K562 (cell line): ENCODE results near the gene HECA. TPM values are rescaled to one million over a fixed set of nuclear protein-coding genes. Genes with fewer than 3 reads are reported as not detected.

Source experiments
- BHLHE40 ChIP-seq: IDR thresholded peaks from 2 replicates; pipeline ENCODE4 v1.6.1; 2011; ENCODE audit warnings: low read length, improper control_type of control experiment
- CREM ChIP-seq: IDR thresholded peaks from 2 replicates; pipeline ENCODE4 v1.6.1; 2014; ENCODE audit warnings: antibody characterized with exemption, low read depth
- ESRRA ChIP-seq: fragments of 450-650 bp; IDR thresholded peaks from 2 replicates; pipeline ENCODE4 v1.6.1; 2014; ENCODE audit warnings: low read depth, mild to moderate bottlenecking, moderate library complexity, borderline replicate concordance
- GABPB1 ChIP-seq: sonication (generic); formaldehyde crosslinking; IDR thresholded peaks from 2 replicates; pipeline ENCODE4 v1.8.0; 2022; ENCODE audit warnings: mild to moderate bottlenecking, missing genetic modification reagents
- JUND ChIP-seq, 2 experiments: IDR thresholded peaks; 2 replicates in 1 of 2; 3 replicates in 1 of 2; pipeline ENCODE4 v1.6.1; 2011; ENCODE audit warnings: borderline replicate concordance in 2 of 2, low read depth in 2 of 2, low read length in 2 of 2, improper control_type of control experiment in 1 of 2, missing biosample characterization in 1 of 2, missing genetic modification characterization in 1 of 2, missing genetic modification reagents in 1 of 2
- MIER1 ChIP-seq: fragments of 450-650 bp; IDR thresholded peaks from 2 replicates; pipeline ENCODE4 v1.6.1; 2016; ENCODE audit warnings: antibody characterized with exemption, mild to moderate bottlenecking, low read depth
- MTA1 ChIP-seq: fragments of 450-650 bp; IDR thresholded peaks from 2 replicates; pipeline ENCODE4 v1.6.1; 2017; ENCODE audit warnings: borderline replicate concordance
- PHF8 ChIP-seq: fragments of 200-600 bp; sonication (generic); IDR thresholded peaks from 2 replicates; pipeline ENCODE4 v1.6.1; 2012; ENCODE audit warnings: mixed run types, mild to moderate bottlenecking, inconsistent platforms, low read length, moderate library complexity, borderline replicate concordance
- POLR2G ChIP-seq: fragments of 200-400 bp; formaldehyde crosslinking; IDR thresholded peaks from 2 replicates; pipeline ENCODE4 v1.6.1; 2017; ENCODE audit warnings: low read depth, mild to moderate bottlenecking, antibody characterized with exemption, low read length, moderate library complexity
- RHOXF2B ChIP-seq: fragments of 250-450 bp; sonication (Bioruptor Pico); conservative IDR thresholded peaks from 2 replicates; pipeline ENCODE4 v1.5.1; 2021
- SIN3A ChIP-seq, 2 experiments: fragments of 150-350 bp in 1 of 2; IDR thresholded peaks; 2 replicates each; pipeline ENCODE4 v1.6.1; 2011 to 2016; ENCODE audit warnings: borderline replicate concordance in 2 of 2, low read depth in 2 of 2, low read length in 2 of 2, mild to moderate bottlenecking in 2 of 2, moderate library complexity in 2 of 2; ENCODE audit not compliant: control insufficient read depth in 1 of 2
- UBTF ChIP-seq, 2 experiments: IDR thresholded peaks; 2 replicates each; pipeline ENCODE4 v1.6.1; 2012; ENCODE audit warnings: improper control_type of control experiment in 2 of 2, low read depth in 2 of 2, low read length in 2 of 2, borderline replicate concordance in 1 of 2
- ZBTB11 ChIP-seq, 3 experiments: fragments of 200-800 bp in 1 of 3; fragments of 250-450 bp in 1 of 3; fragments of 450-650 bp in 1 of 3; sonication (Bioruptor Pico) in 1 of 3; sonication (Bioruptor generic) in 1 of 3; formaldehyde crosslinking in 1 of 3; IDR thresholded peaks; 2 replicates each; pipeline versions ENCODE4 v1.6.1 to v1.8.0; 2016 to 2022; ENCODE audit warnings: mild to moderate bottlenecking in 2 of 3, missing genetic modification characterization in 2 of 3, missing compliant biosample characterization in 1 of 3, moderate library complexity in 1 of 3
- ZNF551 ChIP-seq: fragments of 250-450 bp; sonication (Bioruptor Pico); IDR thresholded peaks from 2 replicates; pipeline ENCODE4 v1.5.0; 2021; ENCODE audit warnings: mild to moderate bottlenecking, moderate library complexity
- polyA plus RNA-seq, 8 experiments: library from polyadenylated mRNA; depleted of rRNA in 4 of 8; stranded (reverse) in 5 of 8; unstranded in 3 of 8; fragments of >200 nt; fragmentation: Nextera tagmentation in 2 of 8; fragmentation: Illumina TruSeq in 1 of 8; extraction: Ambion mirVana in 2 of 8; extraction: Trizol in 1 of 8; gene quantifications; 2 replicates each; pipeline versions ENCODE4 v1.2.1 to v1.2.3, GENCODE V29; 2011 to 2014; ENCODE audit warnings: inconsistent platforms in 1 of 8, missing spikeins in 1 of 8
- total RNA-seq, 7 experiments: library from RNA; depleted of rRNA in 6 of 7; stranded (reverse); fragments of >200 nt in 6 of 7; fragmentation: Illumina TruSeq in 2 of 7; extraction: Trizol in 2 of 7; gene quantifications; 2 replicates each; pipeline versions ENCODE4 v1.2.1 to v1.2.3, GENCODE V29; 2011 to 2021; ENCODE audit warnings: low replicate concordance in 1 of 7
- TF ChIP-seq, protein P1 (sequence below), 2 experiments: fragments of 450-650 bp in 1 of 2; sonication (generic) in 1 of 2; formaldehyde crosslinking in 1 of 2; IDR thresholded peaks in 1 of 2; conservative IDR thresholded peaks in 1 of 2; 2 replicates each; pipeline versions ENCODE4 v1.6.1 to v1.8.1; 2016 to 2023; ENCODE audit warnings: mild to moderate bottlenecking in 2 of 2, moderate library complexity in 2 of 2, inconsistent platforms in 1 of 2, missing genetic modification reagents in 1 of 2
- TF ChIP-seq, protein P2 (sequence below), 2 experiments: fragments of 450-650 bp; IDR thresholded peaks; 2 replicates each; pipeline ENCODE4 v1.6.1; 2016

HECA gene
- total and polyA plus RNA-seq, 9 of the 15 experiments (the other 6 are each of a cell fraction or from before 2014, with no cell fraction given), result 0.31 to 2.3 (median 1.1) TPM

GRCh38 chr6:139134817-139135577 lies at the start of gene HECA (continued):
- TF ChIP-seq ZBTB11 (CRISPR knock-in tag; IDR thresholded peaks at IDR 0.05), result no peak
- TF ChIP-seq GABPB1 (CRISPR knock-in tag), result peak; percentile 73; the same call in 1 of the 2 replicates
- peak; percentile 100 for TF ChIP-seq CREM
- TF ChIP-seq ESRRA, result peak; percentile 90
- TF ChIP-seq BHLHE40, result peak; percentile 69
- TF ChIP-seq RHOXF2B (CRISPR knock-in tag), result no peak
- TF ChIP-seq SIN3A (IDR thresholded peaks at IDR 0.05; ENCODE audit: borderline replicate concordance in 2 of 2, control insufficient read depth in 1 of 2, low read depth in 2 of 2, low read length in 2 of 2), result peak; percentile 49 to 52; a peak in 1 of 4 replicates
- TF ChIP-seq, protein P1, sequence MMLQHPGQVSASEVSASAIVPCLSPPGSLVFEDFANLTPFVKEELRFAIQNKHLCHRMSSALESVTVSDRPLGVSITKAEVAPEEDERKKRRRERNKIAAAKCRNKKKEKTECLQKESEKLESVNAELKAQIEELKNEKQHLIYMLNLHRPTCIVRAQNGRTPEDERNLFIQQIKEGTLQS (IDR thresholded peaks at IDR 0.05), result peak; percentile 100
- TF ChIP-seq, protein P1 (CRISPR knock-in tag; conservative IDR thresholded peaks at IDR 0.05), result peak; percentile 94
- peak in 1 of 2 experiments; percentile 80; a peak in 1 of 4 replicates for TF ChIP-seq UBTF (IDR thresholded peaks at IDR 0.05; ENCODE audit: borderline replicate concordance in 1 of 2, low read depth in 2 of 2, low read length in 2 of 2)
- peak; percentile 64; the same call in 1 of the 2 replicates for TF ChIP-seq PHF8
- peak; percentile 98 for TF ChIP-seq JUND (IDR thresholded peaks at IDR 0.05; ENCODE audit: borderline replicate concordance, low read depth, low read length)
- peak; percentile 93; the same call in 2 of the 3 replicates for TF ChIP-seq JUND (tag; IDR thresholded peaks at IDR 0.05; ENCODE audit: borderline replicate concordance, low read depth, low read length)
- TF ChIP-seq ZNF551, result no peak
- TF ChIP-seq, protein P2, sequence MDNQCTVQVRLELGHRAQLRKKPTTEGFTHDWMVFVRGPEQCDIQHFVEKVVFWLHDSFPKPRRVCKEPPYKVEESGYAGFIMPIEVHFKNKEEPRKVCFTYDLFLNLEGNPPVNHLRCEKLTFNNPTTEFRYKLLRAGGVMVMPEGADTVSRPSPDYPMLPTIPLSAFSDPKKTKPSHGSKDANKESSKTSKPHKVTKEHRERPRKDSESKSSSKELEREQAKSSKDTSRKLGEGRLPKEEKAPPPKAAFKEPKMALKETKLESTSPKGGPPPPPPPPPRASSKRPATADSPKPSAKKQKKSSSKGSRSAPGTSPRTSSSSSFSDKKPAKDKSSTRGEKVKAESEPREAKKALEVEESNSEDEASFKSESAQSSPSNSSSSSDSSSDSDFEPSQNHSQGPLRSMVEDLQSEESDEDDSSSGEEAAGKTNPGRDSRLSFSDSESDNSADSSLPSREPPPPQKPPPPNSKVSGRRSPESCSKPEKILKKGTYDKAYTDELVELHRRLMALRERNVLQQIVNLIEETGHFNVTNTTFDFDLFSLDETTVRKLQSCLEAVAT (IDR thresholded peaks at IDR 0.05), result no peak
- TF ChIP-seq POLR2G, result peak; percentile 77
- TF ChIP-seq MTA1, result peak; percentile 67; the same call in 1 of the 2 replicates
- TF ChIP-seq MIER1, result no peak
